GM23248 (cell line): ENCODE measurements around the gene FNDC1.

Source experiments
- EZH2 ChIP-seq: fragments of 200-600 bp; sonication (generic); IDR thresholded peaks from 2 replicates; pipeline ENCODE4 v1.6.1; 2018; ENCODE audit warnings: antibody characterized with exemption, mild to moderate bottlenecking; ENCODE audit not compliant: insufficient read depth, poor library complexity, severe bottlenecking
- EZH2phosphoT487 ChIP-seq: fragments of 200-600 bp; sonication (generic); IDR thresholded peaks from 2 replicates; pipeline ENCODE4 v1.6.1; 2018; ENCODE audit warnings: antibody characterized with exemption, moderate library complexity, mild to moderate bottlenecking, low read depth; ENCODE audit not compliant: insufficient read depth

GRCh38 chr6:159301277-159301676, 132.1 kb downstream of the FNDC1 start:
- TF ChIP-seq EZH2 (no peak), EZH2phosphoT487 (no peak)
